Measurements from ENCODE around the gene FMN2. TPM values are rescaled to one million over a fixed set of nuclear protein-coding genes. Genes with fewer than 3 reads are reported as not detected.
"Not testable (repeated sequence)": the region's sequence is repeated elsewhere in the genome, so short reads cannot be mapped to it uniquely, and the experiment has no call there.

FMN2 gene
- total RNA-seq, 3 donors from 2014 or later (not counting 1 experiment from before 2014, with no cell fraction given) = not detected

DNA sequence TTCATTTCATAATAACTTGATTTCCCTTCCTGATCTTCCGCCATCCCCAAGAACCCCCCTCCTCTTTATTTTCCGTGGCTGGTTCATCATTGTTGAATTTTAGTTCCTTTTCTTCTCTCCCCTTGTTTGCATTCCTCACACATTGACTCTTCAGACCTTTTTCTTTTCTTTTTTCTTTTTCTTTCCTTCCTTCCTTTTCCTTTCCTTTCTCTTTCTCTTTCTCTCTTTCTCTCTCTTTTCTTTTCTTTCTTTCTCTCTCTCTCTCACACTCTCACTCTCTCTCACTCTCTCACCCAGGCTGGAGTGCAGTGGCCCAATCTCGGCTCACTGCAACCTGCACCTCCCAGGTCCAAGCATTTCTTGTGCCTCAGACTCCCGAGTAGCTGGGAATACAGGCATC lies 231.3 kb downstream of the FMN2 start:
- Mint-ChIP-seq H3K4me3 (no peak overlapping the region), H3K27ac (no peak overlapping the region), H3K4me1 (no peaks in the 10 kb centered on the region), H3K9me3 (peaks cover 13 to 14% of the 10 kb centered on the region in 2 donors), H3K27me3 (ENCODE audit: low read depth in 2 of 2) (no peaks in the 10 kb centered on the region), H3K36me3 (no peaks in the 10 kb centered on the region)
- TF ChIP-seq, protein P1, sequence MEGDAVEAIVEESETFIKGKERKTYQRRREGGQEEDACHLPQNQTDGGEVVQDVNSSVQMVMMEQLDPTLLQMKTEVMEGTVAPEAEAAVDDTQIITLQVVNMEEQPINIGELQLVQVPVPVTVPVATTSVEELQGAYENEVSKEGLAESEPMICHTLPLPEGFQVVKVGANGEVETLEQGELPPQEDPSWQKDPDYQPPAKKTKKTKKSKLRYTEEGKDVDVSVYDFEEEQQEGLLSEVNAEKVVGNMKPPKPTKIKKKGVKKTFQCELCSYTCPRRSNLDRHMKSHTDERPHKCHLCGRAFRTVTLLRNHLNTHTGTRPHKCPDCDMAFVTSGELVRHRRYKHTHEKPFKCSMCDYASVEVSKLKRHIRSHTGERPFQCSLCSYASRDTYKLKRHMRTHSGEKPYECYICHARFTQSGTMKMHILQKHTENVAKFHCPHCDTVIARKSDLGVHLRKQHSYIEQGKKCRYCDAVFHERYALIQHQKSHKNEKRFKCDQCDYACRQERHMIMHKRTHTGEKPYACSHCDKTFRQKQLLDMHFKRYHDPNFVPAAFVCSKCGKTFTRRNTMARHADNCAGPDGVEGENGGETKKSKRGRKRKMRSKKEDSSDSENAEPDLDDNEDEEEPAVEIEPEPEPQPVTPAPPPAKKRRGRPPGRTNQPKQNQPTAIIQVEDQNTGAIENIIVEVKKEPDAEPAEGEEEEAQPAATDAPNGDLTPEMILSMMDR (IDR thresholded peaks at IDR 0.05) = no peak
- Histone ChIP-seq H3K36me3 (ENCODE audit: control insufficient read depth, insufficient read depth, low read length) (no peaks in the 10 kb centered on the region), H3K9me3 (ENCODE audit: control insufficient read depth, insufficient read depth, low read length) (no peaks in the 10 kb centered on the region), H3K4me1 (ENCODE audit: control insufficient read depth, insufficient read depth, low read length) (no peaks in the 10 kb centered on the region), H3K27ac (ENCODE audit: low read length) (no peak overlapping the region), H3K27me3 (ENCODE audit: control insufficient read depth, insufficient read depth, low read length) (no peaks in the 10 kb centered on the region), H3K4me3 (ENCODE audit: low read length) (no peak overlapping the region)
- 70% methylated on average over 4 of the region's 4 CpGs for WGBS (ENCODE audit: insufficient coverage)
- intact Hi-C loops (cut with micrococcal nuclease) = no loop called here
- ATAC-seq (no peak), DNase-seq (no peak)

DNA sequence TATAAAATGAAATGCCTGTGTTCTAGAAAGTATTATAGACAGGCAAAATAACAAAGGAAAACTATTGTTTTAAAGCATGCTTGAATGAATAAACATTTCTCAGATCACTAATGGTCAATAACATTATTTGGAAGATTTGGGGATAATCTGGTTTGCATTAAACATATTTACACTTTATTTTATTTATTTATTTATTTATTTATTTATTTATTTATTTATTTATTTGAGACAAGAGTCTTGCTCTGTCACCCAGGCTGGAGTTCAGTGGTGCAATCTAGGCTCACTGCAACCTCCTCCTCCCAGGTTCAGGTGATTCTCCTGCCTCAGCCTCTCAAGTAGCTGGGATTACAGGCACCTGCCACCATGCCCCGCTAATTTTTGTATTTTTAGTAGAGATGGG lies 236.7 kb downstream of the FMN2 start:
- H3K27ac Mint-ChIP-seq; H3K4me3 ChIP-seq (ENCODE audit: low read length); ATAC-seq; H3K4me1 ChIP-seq (ENCODE audit: control insufficient read depth, insufficient read depth, low read length); DNase-seq; H3K36me3 Mint-ChIP-seq; H3K27me3 ChIP-seq (ENCODE audit: control insufficient read depth, insufficient read depth, low read length); H3K27ac ChIP-seq (ENCODE audit: low read length); H3K36me3 ChIP-seq (ENCODE audit: control insufficient read depth, insufficient read depth, low read length); H3K9me3 ChIP-seq (ENCODE audit: control insufficient read depth, insufficient read depth, low read length); intact Hi-C loops (cut with micrococcal nuclease); H3K4me1 Mint-ChIP-seq; H3K4me3 Mint-ChIP-seq; H3K9me3 Mint-ChIP-seq; H3K27me3 Mint-ChIP-seq (ENCODE audit: low read depth in 2 of 2): not testable (repeated sequence)
- 83% methylated on average over 1 of the region's 1 CpG for WGBS (ENCODE audit: insufficient coverage)

DNA sequence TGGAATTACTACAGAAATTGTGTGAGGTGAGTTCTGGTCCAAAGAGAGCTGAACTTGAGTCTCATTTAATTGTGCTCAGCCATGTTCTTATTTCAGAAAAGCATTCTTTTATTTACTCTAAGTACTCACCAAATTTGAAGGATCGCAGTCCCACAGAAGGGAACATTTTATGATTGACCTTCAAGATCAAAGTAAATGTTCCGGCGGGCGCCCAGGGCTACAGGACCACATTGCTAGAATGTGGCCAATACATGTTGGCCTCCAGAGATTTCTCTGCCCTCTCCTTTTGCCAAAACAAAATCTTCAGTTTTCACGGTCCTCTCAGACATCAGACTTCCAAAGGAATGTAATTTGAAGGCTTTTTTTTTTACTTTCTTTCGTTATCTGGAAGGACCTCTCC lies 237.8 kb downstream of the FMN2 start:
- intact Hi-C loops (cut with micrococcal nuclease) = no loop called here
- Histone ChIP-seq H3K27me3 (ENCODE audit: control insufficient read depth, insufficient read depth, low read length) (no peaks in the 10 kb centered on the region), H3K36me3 (ENCODE audit: control insufficient read depth, insufficient read depth, low read length) (no peaks in the 10 kb centered on the region), H3K4me1 (ENCODE audit: control insufficient read depth, insufficient read depth, low read length) (no peaks in the 10 kb centered on the region), H3K4me3 (ENCODE audit: low read length) (no peak overlapping the region), H3K27ac (ENCODE audit: low read length) (no peak overlapping the region), H3K9me3 (ENCODE audit: control insufficient read depth, insufficient read depth, low read length) (no peaks in the 10 kb centered on the region)
- Mint-ChIP-seq H3K4me1 (no peaks in the 10 kb centered on the region), H3K9me3 (peaks cover 0 to 2% of the 10 kb centered on the region in 2 donors), H3K27me3 (ENCODE audit: low read depth in 2 of 2) (no peaks in the 10 kb centered on the region), H3K27ac (no peak overlapping the region), H3K36me3 (no peaks in the 10 kb centered on the region), H3K4me3 (no peak overlapping the region)
- TF ChIP-seq, protein P1 (IDR thresholded peaks at IDR 0.05) = no peak
- no peak for ATAC-seq
- 90% methylated on average over 5 of the region's 6 CpGs for WGBS (ENCODE audit: insufficient coverage)
- no peak for DNase-seq

DNA sequence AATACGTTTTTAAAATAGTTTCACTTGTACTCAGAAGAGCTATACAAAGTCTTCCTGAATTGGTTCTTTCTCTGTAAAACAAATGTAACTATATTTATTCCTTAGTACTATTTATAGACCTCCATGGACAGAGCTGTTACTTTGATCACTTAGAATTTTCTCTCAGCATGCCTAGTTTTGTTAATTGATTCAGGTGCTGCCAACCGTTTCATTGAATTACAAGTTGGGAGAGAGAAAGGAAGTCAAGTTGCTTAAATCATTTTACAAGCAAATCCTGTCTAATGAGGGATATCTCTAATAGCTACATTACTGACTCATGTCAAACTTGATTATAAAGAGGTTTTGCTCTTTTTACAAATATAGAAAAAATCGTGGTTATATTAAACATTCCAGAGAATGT lies 241.0 kb downstream of the FMN2 start:
- no peaks in the 10 kb centered on the region for H3K9me3 Mint-ChIP-seq
- WGBS (ENCODE audit: insufficient coverage) = no CpG with 5 or more reads among the region's 3 CpGs
- Histone ChIP-seq H3K27ac (ENCODE audit: low read length) (no peak overlapping the region), H3K9me3 (ENCODE audit: control insufficient read depth, insufficient read depth, low read length) (no peaks in the 10 kb centered on the region), H3K4me1 (ENCODE audit: control insufficient read depth, insufficient read depth, low read length) (no peaks in the 10 kb centered on the region), H3K4me3 (ENCODE audit: low read length) (no peak overlapping the region), H3K36me3 (ENCODE audit: control insufficient read depth, insufficient read depth, low read length) (no peaks in the 10 kb centered on the region), H3K27me3 (ENCODE audit: control insufficient read depth, insufficient read depth, low read length) (no peaks in the 10 kb centered on the region)
- ATAC-seq (no peak), DNase-seq (no peak)
- no peaks in the 10 kb centered on the region for H3K4me1 Mint-ChIP-seq
- H3K36me3 Mint-ChIP-seq = no peaks in the 10 kb centered on the region
- TF ChIP-seq, protein P1 (IDR thresholded peaks at IDR 0.05) = no peak
- no peak overlapping the region for H3K4me3 Mint-ChIP-seq
- intact Hi-C loops (cut with micrococcal nuclease) = no loop called here
- H3K27ac Mint-ChIP-seq = no peak overlapping the region
- H3K27me3 Mint-ChIP-seq (ENCODE audit: low read depth in 2 of 2) = no peaks in the 10 kb centered on the region
